GM12891 (cell line): ENCODE results near the gene CHRM5.

Experiments
- PAX5 ChIP-seq: IDR thresholded peaks from 2 replicates; pipeline ENCODE4 v1.6.1; 2011; ENCODE audit warnings: low read length, moderate library complexity, mild to moderate bottlenecking; ENCODE audit not compliant: insufficient read depth, severe bottlenecking
- POLR2A ChIP-seq: IDR thresholded peaks from 2 replicates; pipeline ENCODE4 v1.6.1; 2011; ENCODE audit warnings: low read depth, low read length, control low read depth
- POLR2AphosphoS5 ChIP-seq: IDR thresholded peaks from 2 replicates; pipeline ENCODE4 v1.6.1; 2011; ENCODE audit warnings: low read depth, low read length, control low read depth
- POU2F2 ChIP-seq: IDR thresholded peaks from 2 replicates; pipeline ENCODE4 v1.6.1; 2011; ENCODE audit warnings: low read depth, mild to moderate bottlenecking, control low read depth, low read length, moderate library complexity
- SPI1 ChIP-seq: IDR thresholded peaks from 2 replicates; pipeline ENCODE4 v1.6.1; 2011; ENCODE audit warnings: low read depth, low read length, control low read depth

- TF ChIP-seq POU2F2: no peak
- TF ChIP-seq POLR2AphosphoS5: no peak
- TF ChIP-seq POLR2A: no peak
- TF ChIP-seq PAX5: no peak
- no peak for TF ChIP-seq SPI1
These were observed 88.6 kb downstream of the CHRM5 start for GRCh38 chr15:34056911-34057310.
